Measurements from ENCODE around the gene MLF2.
"Not testable (repeated sequence)": the region's sequence is repeated elsewhere in the genome, so short reads cannot be mapped to it uniquely, and the experiment has no call there.

MLF2 gene

DNA sequence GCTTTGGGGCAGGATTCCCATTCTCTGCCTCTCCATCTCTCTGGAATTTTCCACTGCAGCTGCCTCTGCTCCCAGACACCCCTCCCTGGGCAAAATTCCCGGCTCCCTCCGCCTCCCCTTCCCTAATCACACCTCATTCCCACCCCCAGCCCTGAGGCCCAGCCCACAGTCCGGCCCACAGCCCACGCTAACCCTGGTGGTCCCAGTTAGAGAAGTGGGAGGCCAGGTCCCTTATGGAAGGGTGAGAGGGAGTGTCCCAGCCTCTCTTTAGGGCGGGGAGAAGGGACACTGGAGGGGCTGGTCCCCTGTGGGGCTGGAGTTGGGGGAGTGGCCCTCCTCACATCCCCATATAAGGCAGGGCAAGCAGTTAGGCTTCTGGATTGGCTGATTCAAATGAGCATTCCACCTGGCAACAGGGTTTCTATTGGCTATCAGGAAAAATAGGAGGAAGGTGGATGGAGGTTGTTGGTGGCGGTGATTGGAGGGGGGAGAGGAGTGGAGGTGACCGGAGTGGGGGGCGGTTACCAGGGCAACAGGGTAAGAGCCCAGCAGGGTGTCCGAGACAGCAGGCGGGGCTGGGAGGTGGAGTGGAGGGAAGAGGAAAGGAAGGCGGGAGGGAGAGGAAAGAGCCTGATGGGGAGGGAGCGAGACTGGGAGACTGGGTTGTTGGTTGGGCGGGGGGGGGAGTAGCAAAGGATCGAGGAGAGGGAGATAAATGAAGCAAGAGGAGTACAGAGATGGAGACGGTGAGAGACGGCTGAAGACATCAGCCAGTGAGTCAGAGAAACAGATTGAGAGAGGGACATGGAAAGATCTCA lies 11.3 kb upstream of the MLF2 start:
- peak; percentile 100 for DNase-seq

- no peak for DNase-seq
These were observed 10.4 kb upstream of the MLF2 start for GRCh38 chr12:6763380-6763779.

- no peak for DNase-seq
These were observed 6.8 kb upstream of the MLF2 start for GRCh38 chr12:6759741-6760140.

DNA sequence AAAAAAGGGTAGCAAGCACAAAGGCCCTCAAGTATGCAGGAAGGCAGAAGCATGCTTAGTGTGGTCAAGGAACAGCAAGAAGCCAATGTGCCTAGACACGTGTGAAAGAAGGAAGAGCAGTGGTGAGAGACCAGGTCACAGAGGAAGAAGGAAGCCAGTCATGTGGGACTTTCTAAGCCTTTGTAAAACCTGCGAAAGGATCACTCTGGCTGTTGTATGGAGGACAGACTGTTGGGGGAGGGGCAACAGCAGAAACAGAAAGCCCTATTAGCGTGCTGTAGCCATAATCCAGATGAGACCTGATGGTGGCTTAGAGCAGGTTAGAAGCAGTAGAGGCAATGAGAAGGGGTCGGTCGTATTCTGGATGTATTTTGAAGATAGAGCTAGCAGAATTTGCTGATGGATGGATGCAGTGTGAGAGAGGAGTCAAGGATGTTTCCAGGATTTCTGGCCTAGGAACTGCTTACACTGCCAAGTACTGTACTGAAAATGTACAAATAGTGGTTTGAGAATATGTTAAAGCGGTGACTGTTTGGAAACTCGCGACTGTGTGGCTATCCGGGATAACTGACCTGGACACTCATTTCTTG lies 5.7 kb upstream of the MLF2 start:
- no peak for DNase-seq

- DNase-seq: no peak
These were observed 4.2 kb upstream of the MLF2 start for GRCh38 chr12:6757028-6757690.

DNA sequence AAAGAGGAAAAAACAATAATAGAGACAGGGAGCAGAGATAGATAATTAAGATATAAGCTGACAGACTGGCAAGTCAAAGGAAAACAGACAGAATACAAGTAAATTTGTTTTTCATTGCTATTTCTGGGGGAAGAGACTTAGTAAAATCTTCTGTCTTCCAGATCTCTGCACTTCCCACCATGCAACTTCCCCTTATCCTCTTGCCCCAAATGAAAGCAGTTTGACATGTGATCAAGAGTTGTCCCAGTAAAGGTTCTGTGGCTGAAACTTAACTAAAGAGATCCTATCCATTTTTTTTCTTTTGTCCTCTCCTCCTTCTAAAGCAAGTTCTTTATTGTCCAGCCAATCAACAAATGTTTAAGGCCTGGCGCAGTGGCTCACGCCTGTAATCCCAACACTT lies 1.5 kb upstream of the MLF2 start:
- no peak for DNase-seq

GRCh38 chr12:6753772-6754356 lies 923 bp upstream of the MLF2 start:
- DNase-seq: no peak

- peak; percentile 77 for DNase-seq
These were observed 597 bp downstream of the MLF2 start for GRCh38 chr12:6752167-6752920.

DNA sequence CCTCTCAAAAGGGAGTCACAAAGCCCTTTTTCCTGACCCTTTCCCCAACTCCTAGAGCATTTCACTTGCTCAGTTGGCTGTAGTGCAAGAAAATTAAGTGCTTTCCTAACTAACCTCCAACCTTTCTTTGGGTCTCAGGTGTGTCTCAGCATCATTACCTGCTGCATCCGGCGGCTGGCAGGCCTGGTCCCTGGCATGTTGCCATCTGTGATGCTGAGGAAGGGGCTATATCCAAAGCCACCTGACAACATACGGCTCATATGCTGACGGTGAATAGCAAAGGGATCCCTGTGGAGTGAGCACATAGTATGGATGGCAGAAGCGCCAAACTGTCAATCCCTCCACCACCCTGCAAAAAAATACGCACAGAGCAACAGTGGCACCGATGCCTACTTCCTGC lies 1.2 kb downstream of the MLF2 start:
- DNase-seq: no peak

DNA sequence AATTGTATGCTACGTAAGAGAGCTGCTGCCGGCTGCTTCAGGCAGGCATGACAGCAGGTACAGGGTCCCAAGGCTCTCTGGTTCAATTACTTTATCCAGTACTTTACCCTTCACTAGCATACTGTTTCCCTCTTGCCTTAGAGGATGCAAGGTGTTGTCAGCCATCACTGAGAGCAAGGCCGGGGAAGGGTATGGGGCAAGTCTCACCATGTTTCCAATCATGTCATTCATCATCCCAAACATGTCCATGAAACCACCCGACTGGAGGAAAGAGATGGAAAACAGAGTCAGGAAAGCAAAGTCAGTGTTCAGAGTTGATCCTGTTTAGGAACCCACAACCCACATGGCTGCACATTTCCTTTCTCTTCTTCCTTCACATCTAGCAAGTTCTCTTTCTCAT lies 2.4 kb downstream of the MLF2 start:
- no peak for DNase-seq

DNA sequence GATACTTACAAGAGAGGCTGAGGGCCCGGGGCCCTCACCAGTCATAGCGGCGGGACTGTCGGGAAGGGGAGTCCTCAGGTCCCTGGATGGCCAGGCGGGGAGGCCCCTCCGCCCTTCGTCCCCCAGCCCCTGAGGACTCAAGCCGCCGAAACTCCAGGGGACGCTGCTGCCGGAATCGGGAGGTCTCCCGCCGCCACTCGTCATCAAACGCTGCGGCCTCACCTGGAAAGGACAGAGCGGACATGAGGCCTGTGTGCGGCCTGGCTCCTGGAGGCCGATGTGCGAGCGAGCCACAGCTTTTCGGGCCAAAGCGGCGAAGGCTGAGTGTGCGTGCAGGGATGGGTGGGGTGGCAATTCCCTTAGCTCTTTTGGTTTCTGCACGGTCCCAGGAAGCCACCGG lies 4.2 kb downstream of the MLF2 start:
- DNase-seq: no peak

DNA sequence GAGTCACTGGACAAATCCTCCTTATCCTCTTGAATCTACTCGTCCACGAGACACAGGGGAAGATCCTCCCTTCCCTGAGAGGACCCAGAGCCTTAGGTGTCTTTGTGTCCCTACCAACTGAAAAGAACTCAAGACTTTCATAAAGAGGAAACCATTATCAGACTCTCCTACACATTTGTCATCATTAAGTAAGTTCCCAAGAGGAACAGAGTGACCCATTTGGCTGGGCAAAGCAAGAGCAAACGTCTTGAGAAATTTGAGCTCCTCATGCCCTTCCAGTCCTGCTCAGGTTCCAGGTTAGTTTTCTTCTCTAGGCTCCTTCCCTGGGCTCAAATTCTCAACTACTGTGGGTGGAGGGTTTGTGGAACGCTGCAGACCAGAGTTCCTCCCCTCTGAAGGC lies 5.7 kb downstream of the MLF2 start:
- DNase-seq: no peak

DNA sequence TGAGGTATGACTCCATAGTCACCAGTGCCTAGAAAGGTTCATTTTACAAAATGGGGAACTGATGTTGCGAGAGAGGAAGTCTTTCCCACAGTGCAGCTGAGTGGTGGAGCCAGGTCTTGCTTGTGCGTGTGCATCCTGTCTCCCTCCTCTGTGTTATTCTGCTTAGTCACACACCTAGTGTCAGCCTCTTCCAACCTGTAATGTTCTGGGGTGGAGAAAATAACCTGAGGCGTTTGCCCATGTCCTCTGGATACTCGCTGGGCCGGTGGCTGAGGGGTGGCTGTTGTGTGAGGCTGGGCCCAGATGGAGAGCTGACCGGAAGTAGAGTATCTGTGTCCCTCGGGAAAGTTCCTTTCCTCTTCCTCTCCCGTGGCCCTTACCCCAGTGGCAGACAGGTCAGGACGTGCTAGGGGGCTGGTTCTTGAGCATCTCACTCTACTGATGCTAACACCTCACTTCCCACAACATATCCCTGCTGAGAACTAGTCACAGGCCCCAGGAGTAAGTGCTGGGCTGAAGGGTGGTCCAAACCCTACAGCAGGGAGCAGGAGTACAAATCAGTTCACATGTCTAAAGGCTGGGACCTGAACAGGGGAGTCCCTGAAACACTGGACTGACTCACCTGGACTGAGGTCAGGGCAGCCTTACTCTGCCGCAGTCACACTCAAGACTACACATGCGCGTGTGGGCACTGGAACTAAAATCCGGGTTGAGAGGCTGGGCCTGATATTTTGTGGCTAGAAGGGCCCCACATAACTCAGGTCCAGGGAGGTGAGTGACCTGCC lies 7.0 kb downstream of the MLF2 start:
- DNase-seq: peak; percentile 72

DNA sequence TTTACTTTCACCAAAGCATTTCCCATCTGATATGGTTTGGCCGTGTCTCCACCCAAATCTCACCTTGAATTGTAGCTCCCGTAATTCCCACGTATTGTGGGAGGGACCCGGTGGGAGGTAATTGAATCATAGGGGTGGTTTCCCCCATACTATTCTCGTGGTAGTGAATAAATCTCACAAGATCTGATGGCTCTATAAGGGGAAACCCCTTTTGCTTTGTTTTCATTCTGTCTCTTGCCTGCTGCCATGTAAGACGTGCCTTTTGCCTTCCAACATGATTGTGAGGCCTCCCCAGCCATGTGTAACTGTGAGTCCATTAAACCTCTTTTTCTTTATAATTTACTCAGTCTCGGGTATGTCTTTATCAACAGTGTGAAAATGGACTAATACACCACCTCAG lies 9.6 kb downstream of the MLF2 start:
- DNase-seq: not testable (repeated sequence)

DNA sequence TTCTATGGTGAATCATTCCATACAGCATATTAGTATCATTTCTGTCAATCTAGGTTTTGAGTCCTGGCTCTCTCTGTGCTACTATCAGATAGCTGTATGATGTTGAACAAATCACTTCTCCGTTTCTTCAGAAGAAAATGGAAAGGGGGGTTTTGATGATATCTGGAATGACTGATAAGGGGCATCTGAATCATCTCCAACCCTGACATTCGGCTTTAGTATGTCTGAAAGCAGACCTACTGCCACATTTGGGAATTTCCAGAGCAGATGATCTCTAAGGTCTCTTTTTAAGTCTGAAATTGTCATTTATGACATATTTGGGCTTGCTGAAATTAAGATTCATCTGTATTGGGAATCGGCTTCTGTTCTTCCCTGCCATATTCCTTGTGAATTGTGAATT lies 10.1 kb downstream of the MLF2 start:
- no peak for DNase-seq

DNA sequence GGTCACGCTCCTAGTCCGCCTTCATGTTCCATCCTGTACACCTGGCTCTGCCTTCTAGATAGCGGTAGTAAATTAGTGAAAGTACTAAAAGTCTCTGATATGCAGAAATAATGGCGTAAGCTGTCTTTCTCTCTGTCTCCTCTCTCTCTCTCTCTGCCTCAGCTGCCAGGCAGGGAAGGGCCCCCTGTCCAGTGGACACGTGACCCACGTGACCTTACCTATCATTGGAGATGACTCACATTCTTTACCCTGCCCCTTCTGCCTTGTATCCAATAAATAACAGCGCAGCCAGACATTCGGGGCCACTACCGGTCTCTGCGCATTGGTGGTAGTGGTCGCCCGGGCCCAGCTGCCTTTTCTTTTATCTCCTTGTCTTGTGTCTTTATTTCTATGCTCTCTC lies 10.9 kb downstream of the MLF2 start:
- DNase-seq: not testable (repeated sequence)

GRCh38 chr12:6736754-6737153 lies 16.2 kb downstream of the MLF2 start:
- DNase-seq: no peak

DNA sequence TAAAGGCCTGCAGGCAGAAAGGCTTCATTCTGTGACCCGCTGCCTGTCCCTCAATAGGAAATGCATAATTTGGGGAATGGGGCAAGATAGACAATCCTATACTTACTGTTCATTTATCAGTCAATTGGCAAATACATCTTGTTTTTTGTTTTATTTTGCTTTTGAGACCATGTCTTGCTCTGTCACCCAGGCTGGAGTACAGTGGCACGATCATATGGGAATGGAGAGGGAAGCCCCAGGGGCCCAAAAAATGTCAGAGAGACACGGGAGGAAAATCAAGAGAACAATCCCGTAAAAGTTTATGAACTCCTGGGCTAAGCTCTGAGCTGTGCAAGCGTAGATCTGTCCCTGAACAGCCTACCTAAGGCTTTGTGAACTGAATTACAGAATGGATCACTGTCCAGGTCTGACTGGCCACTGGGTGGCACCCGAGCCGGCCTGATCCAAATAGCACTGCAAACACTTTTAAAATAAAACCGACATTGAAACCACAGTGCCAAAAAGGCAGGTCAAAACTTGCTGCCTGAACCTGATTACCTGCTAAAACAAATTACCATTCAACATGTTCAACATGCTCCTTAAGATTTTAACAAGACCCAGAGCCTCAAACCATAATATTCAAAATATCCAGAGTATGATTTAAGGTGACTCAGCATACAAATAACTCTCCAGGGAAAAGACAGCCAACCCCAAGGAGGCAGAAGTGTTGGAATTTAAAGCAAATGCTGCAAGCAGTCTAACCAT lies 17.3 kb downstream of the MLF2 start:
- DNase-seq: peak; percentile 83

GRCh38 chr12:6734506-6735387 lies 18.2 kb downstream of the MLF2 start:
- DNase-seq: no peak

DNA sequence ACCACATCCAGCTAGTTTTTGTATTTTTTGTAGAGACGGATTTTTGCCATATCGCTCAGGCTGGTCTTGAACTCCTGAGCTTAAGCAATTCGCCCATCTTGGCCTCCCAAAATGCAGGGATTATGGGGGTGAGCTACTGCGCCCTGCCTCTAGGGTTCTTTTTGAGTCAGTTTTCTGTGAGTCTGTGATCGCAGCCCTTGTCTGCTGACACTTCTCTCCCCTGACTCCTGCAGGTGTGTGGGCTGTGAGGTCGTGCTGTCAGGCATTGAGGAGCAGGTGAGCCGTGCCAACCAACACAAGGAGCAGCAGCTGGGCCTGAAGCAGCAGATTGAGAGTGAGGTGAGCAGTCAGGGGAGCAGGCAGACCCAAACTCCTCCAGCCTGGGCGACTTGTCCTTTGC lies 22.8 kb downstream of the MLF2 start:
- DNase-seq: no peak
